Measurements from ENCODE around the gene ALDH16A1.
"Not testable (repeated sequence)": the region's sequence is repeated elsewhere in the genome, so short reads cannot be mapped to it uniquely, and the experiment has no call there.

Gene ALDH16A1

GRCh38 chr19:49441960-49442350 is 11.1 kb upstream of the ALDH16A1 start:
- peak; percentile 39 for DNase-seq

GRCh38 chr19:49442354-49442753 is 10.7 kb upstream of the ALDH16A1 start:
- DNase-seq, result peak; percentile 23

- DNase-seq, result peak; percentile 89
These were observed 10.2 kb upstream of the ALDH16A1 start for GRCh38 chr19:49442771-49443365.

GRCh38 chr19:49443366-49444099 is 9.5 kb upstream of the ALDH16A1 start:
- DNase-seq, result peak; percentile 98

GRCh38 chr19:49444100-49444700 is 8.8 kb upstream of the ALDH16A1 start:
- peak; percentile 17 for DNase-seq

- DNase-seq, result no peak
These were observed 7.0 kb upstream of the ALDH16A1 start for GRCh38 chr19:49445997-49446396.

- no peak for DNase-seq
These were observed 5.3 kb upstream of the ALDH16A1 start for GRCh38 chr19:49447485-49448431.

GRCh38 chr19:49448432-49448786 is 4.6 kb upstream of the ALDH16A1 start:
- DNase-seq, result no peak

- DNase-seq, result no peak
These were observed 2.6 kb upstream of the ALDH16A1 start for GRCh38 chr19:49450405-49450804.

- DNase-seq, result peak; percentile 100
These were observed 1.4 kb upstream of the ALDH16A1 start, which contains the start of gene PIH1D1 for GRCh38 chr19:49451430-49452181. TSS of gene PIH1D1 (minus strand) at chr19:49451814. CDS start at chr19:49451574, 240 bp downstream.

- DNase-seq, result no peak
These were observed 774 bp downstream of the ALDH16A1 start for GRCh38 chr19:49453757-49454240.

- no peak for DNase-seq
These were observed 2.7 kb downstream of the ALDH16A1 start for GRCh38 chr19:49455773-49456172.

GRCh38 chr19:49456326-49456725 is 3.3 kb downstream of the ALDH16A1 start:
- no peak for DNase-seq

- DNase-seq, result no peak
These were observed 5.5 kb downstream of the ALDH16A1 start for GRCh38 chr19:49458567-49458903.

GRCh38 chr19:49459388-49459787 is 6.4 kb downstream of the ALDH16A1 start:
- no peak for DNase-seq

- not testable (repeated sequence) for DNase-seq
These were observed 8.1 kb downstream of the ALDH16A1 start for GRCh38 chr19:49461130-49461529.

- no peak for DNase-seq
These were observed 8.6 kb downstream of the ALDH16A1 start for GRCh38 chr19:49461656-49462055.

- DNase-seq, result no peak
These were observed 9.5 kb downstream of the ALDH16A1 start for GRCh38 chr19:49462492-49462891.

GRCh38 chr19:49463960-49464740 is 11.1 kb downstream of the ALDH16A1 start:
- DNase-seq, result no peak

- DNase-seq, result no peak
These were observed 12.3 kb downstream of the ALDH16A1 start for GRCh38 chr19:49465371-49465770.

- DNase-seq, result no peak
These were observed 15.2 kb downstream of the ALDH16A1 start for GRCh38 chr19:49468199-49468598.

All from eye (tissue), 1 donor.